ENCODE measurements around the gene NCOA1.

DNA sequence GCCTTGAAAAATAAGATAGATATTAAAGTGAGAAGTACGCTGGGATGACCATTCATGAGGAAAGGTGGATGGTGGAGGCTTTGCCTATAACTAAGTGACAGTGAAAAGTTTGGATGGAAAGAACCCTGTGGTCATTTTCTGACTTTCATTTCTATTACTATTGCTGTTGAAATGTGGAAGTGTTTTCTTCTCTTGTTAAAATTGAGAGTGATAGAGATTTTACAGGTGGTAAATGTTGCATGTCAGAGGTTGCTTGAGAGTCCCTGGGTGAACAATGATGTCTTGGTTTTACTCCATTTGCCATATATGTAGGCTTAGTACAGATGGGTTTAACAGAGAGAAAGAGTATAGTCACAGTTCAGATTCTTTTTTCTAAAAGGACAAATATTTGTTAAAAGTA is 18.4 kb downstream of the NCOA1 start:
- TF ChIP-seq, protein P1, sequence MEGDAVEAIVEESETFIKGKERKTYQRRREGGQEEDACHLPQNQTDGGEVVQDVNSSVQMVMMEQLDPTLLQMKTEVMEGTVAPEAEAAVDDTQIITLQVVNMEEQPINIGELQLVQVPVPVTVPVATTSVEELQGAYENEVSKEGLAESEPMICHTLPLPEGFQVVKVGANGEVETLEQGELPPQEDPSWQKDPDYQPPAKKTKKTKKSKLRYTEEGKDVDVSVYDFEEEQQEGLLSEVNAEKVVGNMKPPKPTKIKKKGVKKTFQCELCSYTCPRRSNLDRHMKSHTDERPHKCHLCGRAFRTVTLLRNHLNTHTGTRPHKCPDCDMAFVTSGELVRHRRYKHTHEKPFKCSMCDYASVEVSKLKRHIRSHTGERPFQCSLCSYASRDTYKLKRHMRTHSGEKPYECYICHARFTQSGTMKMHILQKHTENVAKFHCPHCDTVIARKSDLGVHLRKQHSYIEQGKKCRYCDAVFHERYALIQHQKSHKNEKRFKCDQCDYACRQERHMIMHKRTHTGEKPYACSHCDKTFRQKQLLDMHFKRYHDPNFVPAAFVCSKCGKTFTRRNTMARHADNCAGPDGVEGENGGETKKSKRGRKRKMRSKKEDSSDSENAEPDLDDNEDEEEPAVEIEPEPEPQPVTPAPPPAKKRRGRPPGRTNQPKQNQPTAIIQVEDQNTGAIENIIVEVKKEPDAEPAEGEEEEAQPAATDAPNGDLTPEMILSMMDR (IDR thresholded peaks at IDR 0.05): no peak
- TF ChIP-seq POLR2A (IDR thresholded peaks at IDR 0.05) (no peak), EP300 (IDR thresholded peaks at IDR 0.05) (no peak), POLR2AphosphoS5 (IDR thresholded peaks at IDR 0.05) (no peak)

Measured in gastroesophageal sphincter (tissue), 3 donors.